Measurements from ENCODE around the gene SRSF8. TPM values are rescaled to one million over a fixed set of nuclear protein-coding genes. Genes with fewer than 3 reads are reported as not detected.

Gene SRSF8
- total RNA-seq, 1 experiment from 2014 or later, result 22.9 TPM

DNA sequence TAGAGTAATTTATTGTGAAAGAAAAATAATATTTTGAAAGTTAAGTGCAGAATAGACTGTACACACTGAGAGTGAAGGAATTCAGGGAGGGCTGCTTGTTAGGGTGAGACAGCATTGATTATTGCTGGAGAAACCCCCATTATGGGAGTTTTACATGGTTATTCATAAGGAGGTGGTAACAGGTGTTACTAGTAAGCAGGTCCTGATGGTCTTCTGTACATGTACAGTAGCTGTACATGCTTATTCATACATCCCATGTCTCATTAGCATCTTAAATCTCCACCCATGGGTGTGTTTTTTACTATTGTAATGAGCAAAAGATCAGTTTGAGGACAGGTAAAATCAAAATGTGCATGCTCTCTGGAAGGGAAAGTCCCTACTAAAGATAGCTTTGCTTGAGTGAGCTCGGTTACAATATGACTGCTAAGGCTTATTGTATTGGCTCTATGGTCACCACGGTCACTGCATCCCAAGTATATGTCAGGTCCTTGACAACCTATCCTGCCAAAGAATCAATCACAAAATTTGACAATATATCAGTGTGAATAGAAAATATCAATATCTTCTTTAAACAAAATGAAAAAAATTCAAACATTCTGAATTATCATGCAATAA is 11.3 kb upstream of the SRSF8 start:
- CTCF ChIA-PET, result no interaction called here
- H3K4me1 ChIP-seq (replicated peaks; ENCODE audit: insufficient read depth), result no peaks in the 10 kb centered on the region
- H3F3A ChIP-seq (ENCODE audit: insufficient read depth, low read depth), result no peaks in the 10 kb centered on the region
- no peaks in the 10 kb centered on the region for H3K9me2 ChIP-seq (ENCODE audit: insufficient read depth)
- H4K20me1 ChIP-seq (ENCODE audit: insufficient read depth), result no peaks in the 10 kb centered on the region
- H3K79me2 ChIP-seq (ENCODE audit: low read depth), result no peaks in the 10 kb centered on the region
- no TSS peak for BruUV-seq (replicated peaks)
- intact Hi-C loops (cut with micrococcal nuclease; ENCODE audit: unreplicated experiment), result no loop called here
- H3K36me3 ChIP-seq (ENCODE audit: low read depth), result no peaks in the 10 kb centered on the region
- 0 out of 2 replicates have a peak, but pooled peaks cover 9% of the 10 kb centered on the region for H3K27me3 ChIP-seq (ENCODE audit: insufficient read depth, low read depth)
- no peaks in the 10 kb centered on the region; the same call in 1 of the 2 replicates for H3K9me3 ChIP-seq (ENCODE audit: insufficient read depth, low read depth)
- H3K4me3 ChIP-seq, result no peak overlapping the region
- DNase-seq, result no peak
- no peak overlapping the region for H2AFZ ChIP-seq
- POLR2A ChIA-PET (ENCODE audit: unreplicated experiment), result no interaction called here
- H3K27ac ChIP-seq, result no peak overlapping the region
- H3K4me2 ChIP-seq, result no peak overlapping the region
- TF ChIP-seq, protein P1, sequence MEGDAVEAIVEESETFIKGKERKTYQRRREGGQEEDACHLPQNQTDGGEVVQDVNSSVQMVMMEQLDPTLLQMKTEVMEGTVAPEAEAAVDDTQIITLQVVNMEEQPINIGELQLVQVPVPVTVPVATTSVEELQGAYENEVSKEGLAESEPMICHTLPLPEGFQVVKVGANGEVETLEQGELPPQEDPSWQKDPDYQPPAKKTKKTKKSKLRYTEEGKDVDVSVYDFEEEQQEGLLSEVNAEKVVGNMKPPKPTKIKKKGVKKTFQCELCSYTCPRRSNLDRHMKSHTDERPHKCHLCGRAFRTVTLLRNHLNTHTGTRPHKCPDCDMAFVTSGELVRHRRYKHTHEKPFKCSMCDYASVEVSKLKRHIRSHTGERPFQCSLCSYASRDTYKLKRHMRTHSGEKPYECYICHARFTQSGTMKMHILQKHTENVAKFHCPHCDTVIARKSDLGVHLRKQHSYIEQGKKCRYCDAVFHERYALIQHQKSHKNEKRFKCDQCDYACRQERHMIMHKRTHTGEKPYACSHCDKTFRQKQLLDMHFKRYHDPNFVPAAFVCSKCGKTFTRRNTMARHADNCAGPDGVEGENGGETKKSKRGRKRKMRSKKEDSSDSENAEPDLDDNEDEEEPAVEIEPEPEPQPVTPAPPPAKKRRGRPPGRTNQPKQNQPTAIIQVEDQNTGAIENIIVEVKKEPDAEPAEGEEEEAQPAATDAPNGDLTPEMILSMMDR (conservative IDR thresholded peaks at IDR 0.05), result no peak
- TF ChIP-seq EZH2 (IDR thresholded peaks at IDR 0.05; ENCODE audit: low read depth), result no peak

DNA sequence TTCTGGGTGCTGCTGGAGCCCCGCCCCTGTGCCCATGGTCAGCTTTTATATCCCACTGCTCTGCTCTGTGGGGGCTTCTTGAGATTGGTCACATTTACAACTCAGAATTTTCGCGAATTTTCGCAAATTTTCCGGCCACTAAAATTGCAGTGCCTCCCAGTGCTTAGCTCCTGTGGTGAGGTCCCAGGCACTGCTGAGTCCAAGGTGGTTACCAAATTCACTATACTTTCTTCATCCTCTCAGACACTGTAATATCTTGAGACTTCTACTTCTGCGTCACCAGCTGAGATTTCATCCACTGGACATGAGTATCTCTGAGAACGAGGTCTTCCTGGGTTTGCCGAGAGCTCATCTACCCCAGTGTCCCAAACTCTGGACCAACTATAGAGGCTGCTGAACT is 8.8 kb upstream of the SRSF8 start:
- ChIA-PET CTCF (no interaction called here), POLR2A (ENCODE audit: unreplicated experiment) (no interaction called here)

DNA sequence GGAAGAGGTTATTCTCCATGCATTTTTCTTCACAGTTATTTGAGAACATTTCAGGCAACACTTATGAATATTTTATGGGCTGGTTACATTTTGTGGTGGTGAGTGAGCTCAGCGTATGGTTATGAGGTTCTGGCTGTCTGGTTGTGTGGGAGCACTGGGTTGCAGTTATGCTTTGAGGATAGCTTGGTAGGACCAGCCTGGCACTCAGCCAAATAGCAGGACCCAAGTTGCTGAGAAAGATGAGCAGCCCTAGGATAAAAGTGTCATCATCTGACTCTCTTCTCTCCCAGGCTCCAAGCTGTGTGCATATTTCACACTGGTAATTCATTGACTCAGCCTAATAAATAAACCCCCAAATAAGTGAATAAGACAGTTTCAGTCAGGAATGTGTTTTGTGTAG is 8.1 kb upstream of the SRSF8 start:
- no peaks in the 10 kb centered on the region for H3F3A ChIP-seq (ENCODE audit: insufficient read depth, low read depth)
- no peaks in the 10 kb centered on the region; the same call in 1 of the 2 replicates for H3K9me3 ChIP-seq (ENCODE audit: insufficient read depth, low read depth)
- H3K27ac ChIP-seq, result no peak overlapping the region
- TF ChIP-seq EZH2 (IDR thresholded peaks at IDR 0.05; ENCODE audit: low read depth), result no peak
- TF ChIP-seq, protein P1 (conservative IDR thresholded peaks at IDR 0.05), result no peak
- H3K27me3 ChIP-seq (ENCODE audit: insufficient read depth, low read depth), result 0 out of 2 replicates have a peak, but pooled peaks cover 9% of the 10 kb centered on the region
- ChIA-PET CTCF (no interaction called here), POLR2A (ENCODE audit: unreplicated experiment) (no interaction called here)
- no peak overlapping the region for H2AFZ ChIP-seq
- no peaks in the 10 kb centered on the region for H3K9me2 ChIP-seq (ENCODE audit: insufficient read depth)
- BruUV-seq (replicated peaks), result no TSS peak
- H3K4me1 ChIP-seq (replicated peaks; ENCODE audit: insufficient read depth), result no peaks in the 10 kb centered on the region
- no peak overlapping the region for H3K4me3 ChIP-seq
- intact Hi-C loops (cut with micrococcal nuclease; ENCODE audit: unreplicated experiment), result no loop called here
- H3K79me2 ChIP-seq (ENCODE audit: low read depth), result no peaks in the 10 kb centered on the region
- DNase-seq, result no peak
- H3K36me3 ChIP-seq (ENCODE audit: low read depth), result no peaks in the 10 kb centered on the region
- no peaks in the 10 kb centered on the region for H4K20me1 ChIP-seq (ENCODE audit: insufficient read depth)
- H3K4me2 ChIP-seq, result no peak overlapping the region

More for the DNA sequence above, 8.8 kb upstream of the SRSF8 start:
- Histone ChIP-seq H3K4me3 (no peak overlapping the region), H3K27me3 (ENCODE audit: insufficient read depth, low read depth) (0 out of 2 replicates have a peak, but pooled peaks cover 9% of the 10 kb centered on the region), H3K9me2 (ENCODE audit: insufficient read depth) (no peaks in the 10 kb centered on the region), H2AFZ (no peak overlapping the region), H3K4me1 (replicated peaks; ENCODE audit: insufficient read depth) (no peaks in the 10 kb centered on the region), H3K9me3 (ENCODE audit: insufficient read depth, low read depth) (no peaks in the 10 kb centered on the region; the same call in 1 of the 2 replicates), H3K27ac (no peak overlapping the region), H3F3A (ENCODE audit: insufficient read depth, low read depth) (no peaks in the 10 kb centered on the region), H3K79me2 (ENCODE audit: low read depth) (no peaks in the 10 kb centered on the region), H4K20me1 (ENCODE audit: insufficient read depth) (no peaks in the 10 kb centered on the region), H3K36me3 (ENCODE audit: low read depth) (no peaks in the 10 kb centered on the region), H3K4me2 (no peak overlapping the region)
- DNase-seq, result no peak
- TF ChIP-seq, protein P1 (conservative IDR thresholded peaks at IDR 0.05), result no peak
- TF ChIP-seq EZH2 (IDR thresholded peaks at IDR 0.05; ENCODE audit: low read depth), result no peak
- no TSS peak for BruUV-seq (replicated peaks)
- intact Hi-C loops (cut with micrococcal nuclease; ENCODE audit: unreplicated experiment), result no loop called here

Measured in PC-9 (cell line).